Breast epithelium (tissue), 3 donors: ENCODE results near the gene CXorf66.

ENCODE experiments used
- POLR2A ChIP-seq: fragments of 450-650 bp; IDR thresholded peaks from one replicate; pipeline ENCODE4 v1.6.1; 2016; ENCODE audit warnings: antibody characterized with exemption, mild to moderate bottlenecking, moderate library complexity
- POLR2AphosphoS5 ChIP-seq, 3 donors: sonication (generic); formaldehyde crosslinking; IDR thresholded peaks; one replicate each; pipeline ENCODE4 v1.6.1; 2017; ENCODE audit warnings: antibody characterized with exemption in 3 of 3
- TF ChIP-seq, protein P1 (sequence below), 3 donors: fragments of 450-650 bp; IDR thresholded peaks; one replicate each; pipeline ENCODE4 v1.5.1; 2016 to 2017; ENCODE audit warnings: antibody characterized with exemption in 3 of 3, mild to moderate bottlenecking in 3 of 3, moderate library complexity in 3 of 3

DNA sequence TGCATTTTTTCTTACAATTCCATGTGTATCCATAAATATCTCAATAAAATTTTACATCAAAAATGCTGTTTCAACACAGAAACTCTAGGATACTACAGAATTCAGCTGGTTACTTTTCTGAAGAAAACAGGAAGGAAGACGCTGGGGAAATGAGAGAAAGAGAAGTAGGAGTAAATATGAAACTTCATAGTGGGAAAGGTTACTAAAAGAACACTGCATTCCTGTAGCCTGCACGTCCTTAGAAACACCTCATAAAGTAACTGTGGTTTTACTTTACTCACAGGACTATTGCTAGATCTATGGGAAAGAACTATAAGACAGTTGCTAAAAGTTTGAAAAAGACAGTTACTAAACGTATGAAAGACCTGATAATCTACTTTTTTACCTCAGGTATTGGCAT is 55.6 kb downstream of the CXorf66 start:
- TF ChIP-seq POLR2AphosphoS5 (IDR thresholded peaks at IDR 0.05) (no peak), POLR2A (no peak)
- TF ChIP-seq, protein P1, sequence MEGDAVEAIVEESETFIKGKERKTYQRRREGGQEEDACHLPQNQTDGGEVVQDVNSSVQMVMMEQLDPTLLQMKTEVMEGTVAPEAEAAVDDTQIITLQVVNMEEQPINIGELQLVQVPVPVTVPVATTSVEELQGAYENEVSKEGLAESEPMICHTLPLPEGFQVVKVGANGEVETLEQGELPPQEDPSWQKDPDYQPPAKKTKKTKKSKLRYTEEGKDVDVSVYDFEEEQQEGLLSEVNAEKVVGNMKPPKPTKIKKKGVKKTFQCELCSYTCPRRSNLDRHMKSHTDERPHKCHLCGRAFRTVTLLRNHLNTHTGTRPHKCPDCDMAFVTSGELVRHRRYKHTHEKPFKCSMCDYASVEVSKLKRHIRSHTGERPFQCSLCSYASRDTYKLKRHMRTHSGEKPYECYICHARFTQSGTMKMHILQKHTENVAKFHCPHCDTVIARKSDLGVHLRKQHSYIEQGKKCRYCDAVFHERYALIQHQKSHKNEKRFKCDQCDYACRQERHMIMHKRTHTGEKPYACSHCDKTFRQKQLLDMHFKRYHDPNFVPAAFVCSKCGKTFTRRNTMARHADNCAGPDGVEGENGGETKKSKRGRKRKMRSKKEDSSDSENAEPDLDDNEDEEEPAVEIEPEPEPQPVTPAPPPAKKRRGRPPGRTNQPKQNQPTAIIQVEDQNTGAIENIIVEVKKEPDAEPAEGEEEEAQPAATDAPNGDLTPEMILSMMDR (IDR thresholded peaks at IDR 0.05): no peak
